HG03558 (cell line): ENCODE measurements around the gene THOC6.

Experiments used
- ATAC-seq: cut with Tn5 transposase; IDR thresholded peaks from one replicate; pipeline ENCODE4 v1.9.1; 2021; ENCODE audit warnings: moderate number of reproducible peaks; ENCODE audit not compliant: unreplicated experiment; ENCODE audit errors: extremely low read depth

The THOC6 gene

GRCh38 chr16:3027983-3028715, 4.3 kb downstream of the THOC6 start:
- ATAC-seq, result no peak

- ATAC-seq, result no peak
Measured at GRCh38 chr16:3028716-3029319, 5.0 kb downstream of the THOC6 start.

DNA sequence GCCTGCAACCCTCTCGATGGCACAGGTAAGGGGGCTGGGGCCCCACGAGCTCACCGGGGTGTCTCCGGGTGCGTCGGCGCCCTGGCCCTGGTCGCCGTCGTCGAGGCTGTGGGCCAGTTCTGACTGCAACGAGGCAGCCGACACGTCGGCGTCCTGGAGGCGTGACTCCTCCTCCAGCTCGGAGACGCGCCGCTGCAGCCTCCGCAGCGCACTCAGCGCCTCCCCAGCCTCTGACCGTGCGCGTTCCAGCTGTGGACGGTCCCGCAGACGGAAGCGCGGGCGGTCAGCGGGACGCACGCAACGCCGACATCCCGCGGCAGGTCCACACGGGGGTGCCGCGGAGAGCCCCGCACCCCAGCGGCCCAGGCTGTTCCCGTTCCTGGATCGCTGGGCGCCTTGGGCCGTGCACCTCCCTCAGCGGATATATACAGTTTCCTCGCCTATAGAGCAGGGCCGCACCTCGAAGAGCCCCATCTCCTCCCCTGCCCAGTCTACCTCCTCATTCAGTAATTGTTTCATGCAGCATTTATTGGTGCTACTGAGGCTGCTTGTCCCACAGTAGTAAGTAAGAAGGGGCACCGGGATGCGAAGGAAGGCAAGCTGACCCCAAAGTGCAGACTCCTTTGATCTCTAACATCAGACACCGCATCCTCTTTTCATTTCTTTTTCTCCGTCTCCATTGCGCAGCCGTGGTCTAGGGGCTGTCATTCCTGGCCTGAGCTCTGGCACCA, 5.8 kb downstream of the THOC6 start:
- ATAC-seq, result no peak

- no peak for ATAC-seq
Measured at GRCh38 chr16:3030222-3031212, 6.7 kb downstream of the THOC6 start.

DNA sequence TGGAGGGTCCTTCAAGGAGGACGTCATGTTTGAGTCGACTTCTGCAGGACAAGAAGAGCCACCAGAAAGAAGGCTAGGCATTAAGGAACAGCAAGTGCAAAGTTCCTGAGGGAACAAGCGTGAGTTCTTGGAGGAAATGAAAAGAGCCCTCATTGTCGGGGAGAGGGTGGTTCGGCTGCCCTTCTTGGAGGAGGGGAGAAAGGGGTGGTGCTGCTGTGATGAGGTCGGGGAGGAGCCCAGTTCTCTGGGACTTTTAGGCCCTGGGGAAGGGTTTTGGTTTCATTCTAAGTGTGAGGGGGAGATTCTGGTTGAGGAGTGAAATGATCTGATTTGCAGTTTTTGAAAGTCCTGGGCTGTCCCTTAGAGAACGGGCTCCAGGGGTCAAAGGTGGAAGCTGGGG, 8.8 kb downstream of the THOC6 start:
- ATAC-seq, result no peak

- ATAC-seq, result no peak
Measured at GRCh38 chr16:3035289-3035971, 11.6 kb downstream of the THOC6 start.

DNA sequence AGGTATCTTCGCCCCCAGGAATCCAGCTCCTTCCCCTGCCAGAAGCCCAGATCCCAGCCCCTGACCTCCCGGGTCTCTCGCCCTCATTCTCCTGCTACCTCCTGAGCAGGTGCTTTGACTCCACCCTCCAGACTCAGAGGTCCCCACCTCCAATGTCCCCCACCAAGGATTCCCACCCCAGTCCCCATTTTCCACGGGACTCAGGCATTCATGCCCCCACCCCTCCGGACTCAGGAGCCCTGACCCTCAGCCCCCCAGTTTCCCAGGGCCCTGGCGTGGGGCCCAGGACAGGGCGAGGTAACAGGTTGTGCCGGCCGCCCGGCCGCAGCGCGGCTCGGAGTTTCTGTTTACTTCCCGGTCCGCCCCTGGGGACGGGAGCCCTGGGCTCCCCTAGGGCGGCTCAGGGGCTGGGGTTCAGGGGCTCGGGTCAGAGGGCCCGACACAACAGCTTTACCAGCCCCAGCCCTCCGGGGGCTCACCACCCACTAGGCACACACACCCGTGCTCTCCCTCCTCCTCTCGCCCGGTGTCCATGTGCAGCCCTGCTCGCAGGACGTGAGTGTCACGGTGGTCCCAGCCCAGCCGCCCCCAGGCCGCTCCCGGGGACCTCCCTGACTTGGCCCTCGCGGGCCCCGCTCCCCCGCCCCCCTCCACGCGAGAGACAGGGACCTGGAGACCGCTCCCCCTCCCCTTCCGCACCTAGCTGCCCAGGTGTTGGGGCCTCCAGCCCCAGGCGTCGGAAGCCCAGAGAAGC, 12.3 kb downstream of the THOC6 start:
- ATAC-seq, result no peak

GRCh38 chr16:3036726-3037315, 13.0 kb downstream of the THOC6 start, which contains the start of gene BICDL2:
TSS of gene BICDL2 (minus strand) at chr16:3036944. CDS start at chr16:3035496, 1,448 bp downstream.
- ATAC-seq, result no peak

GRCh38 chr16:3038256-3038655, 14.4 kb downstream of the THOC6 start:
- no peak for ATAC-seq

- ATAC-seq, result no peak
Measured at GRCh38 chr16:3038896-3039295, 15.1 kb downstream of the THOC6 start.

- no peak for ATAC-seq
Measured at GRCh38 chr16:3042376-3042775, 18.5 kb downstream of the THOC6 start.

- no peak for ATAC-seq
Measured at GRCh38 chr16:3044708-3045107, 20.9 kb downstream of the THOC6 start.

DNA sequence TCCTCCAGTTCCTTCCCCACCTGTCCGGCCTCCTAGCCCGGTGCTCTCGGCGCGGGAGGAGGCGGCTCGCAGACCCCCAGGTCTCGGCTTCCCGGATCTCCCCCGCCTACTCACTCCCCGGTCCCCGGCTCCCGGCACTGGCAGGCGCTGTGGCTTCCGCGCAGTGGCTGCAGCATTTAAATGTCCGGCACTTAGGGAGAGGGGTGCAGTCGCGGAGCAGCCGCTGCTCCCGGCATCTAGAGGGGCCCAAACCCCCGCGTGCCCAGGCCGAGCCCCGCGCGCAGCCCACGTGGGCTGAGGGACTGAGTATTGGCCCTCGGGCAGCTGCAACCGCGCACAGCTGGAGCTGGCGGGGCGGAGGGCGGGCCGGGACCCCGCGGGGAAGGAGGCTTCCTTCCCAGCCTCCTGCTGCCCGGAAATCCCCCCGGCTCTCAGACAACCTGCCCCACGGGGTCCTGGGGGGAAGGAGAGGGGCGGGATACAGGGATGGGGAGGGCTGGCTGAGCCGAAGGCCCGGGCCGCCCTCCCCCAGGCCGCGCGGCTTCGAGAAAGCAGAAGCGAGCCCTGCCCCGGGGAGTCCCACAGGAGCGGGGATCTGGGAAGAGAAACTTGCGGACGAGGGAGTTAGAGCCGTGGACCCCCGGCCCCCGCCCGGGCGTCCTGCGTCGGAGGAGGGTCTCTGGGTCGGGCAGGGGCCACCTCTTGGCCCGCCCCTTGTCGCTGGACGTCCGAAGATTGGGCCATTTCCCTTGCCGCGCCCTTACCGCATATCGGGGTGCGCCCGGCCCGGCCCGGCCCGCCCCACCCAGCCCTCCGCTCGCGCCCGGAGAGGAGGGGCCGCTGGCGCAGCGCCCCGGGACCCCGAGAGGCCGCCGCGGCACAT, 22.2 kb downstream of the THOC6 start, which contains the start of gene MMP25:
MMP25 (plus strand) TSS at position 804 of the 883 bp plus-strand sequence. CDS start 357 bp downstream, outside the sequence.
- ATAC-seq, result no peak

DNA sequence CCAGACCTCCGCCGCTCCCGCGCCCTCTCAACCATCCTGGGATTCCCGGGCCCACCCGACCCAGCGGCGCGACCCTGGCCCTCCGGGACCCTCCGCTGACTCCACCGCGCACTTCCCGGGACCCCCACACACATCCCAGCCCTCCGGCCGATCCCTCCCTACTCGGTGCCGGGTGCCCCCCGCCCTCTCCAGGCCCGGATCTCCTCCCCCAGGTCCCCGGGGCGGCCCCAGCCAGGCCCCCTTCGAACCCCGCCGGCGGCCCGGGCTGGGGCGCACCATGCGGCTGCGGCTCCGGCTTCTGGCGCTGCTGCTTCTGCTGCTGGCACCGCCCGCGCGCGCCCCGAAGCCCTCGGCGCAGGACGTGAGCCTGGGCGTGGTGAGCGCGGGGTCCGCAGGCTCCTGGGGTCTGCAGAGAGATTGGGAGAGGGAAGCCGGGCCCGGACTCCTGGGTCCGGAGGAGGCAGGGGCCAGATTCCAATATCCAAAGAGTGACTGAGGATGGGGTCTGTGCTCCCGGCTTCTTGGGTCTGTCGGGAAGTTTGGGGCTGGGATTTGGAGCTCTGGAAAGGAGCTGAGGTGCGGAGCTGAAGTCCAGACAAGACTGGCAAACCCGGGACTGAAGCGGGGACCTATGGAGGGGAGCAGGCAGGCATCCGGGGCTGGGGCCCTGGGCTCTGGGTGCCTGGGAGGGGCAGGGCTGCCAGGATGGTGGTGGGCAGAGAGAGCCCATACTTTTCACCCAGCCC, 23.0 kb downstream of the THOC6 start:
- ATAC-seq, result no peak

DNA sequence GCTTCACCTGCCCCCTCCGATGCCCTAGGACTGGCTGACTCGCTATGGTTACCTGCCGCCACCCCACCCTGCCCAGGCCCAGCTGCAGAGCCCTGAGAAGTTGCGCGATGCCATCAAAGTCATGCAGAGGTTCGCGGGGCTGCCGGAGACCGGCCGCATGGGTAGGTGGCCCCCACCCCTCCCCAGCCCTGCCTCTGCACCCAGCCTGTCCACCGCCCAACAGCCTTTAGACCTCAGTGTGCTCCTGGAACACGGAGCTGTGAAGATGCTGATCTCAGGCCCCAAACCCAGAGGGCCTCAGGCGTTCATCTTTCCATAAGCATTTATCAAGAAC, 23.5 kb downstream of the THOC6 start:
- no peak for ATAC-seq

- no peak for ATAC-seq
Measured at GRCh38 chr16:3049921-3050481, 26.2 kb downstream of the THOC6 start.

- no peak for ATAC-seq
Measured at GRCh38 chr16:3050487-3050886, 26.7 kb downstream of the THOC6 start.
